Measurements from ENCODE around the gene ADIPOR2.

ADIPOR2 gene

GRCh38 chr12:1800401-1801302 is 109.8 kb downstream of the ADIPOR2 start:
- DNase-seq = no peak

- DNase-seq = no peak
These were observed 110.6 kb downstream of the ADIPOR2 start for GRCh38 chr12:1801303-1801975.

GRCh38 chr12:1803736-1804135 is 112.9 kb downstream of the ADIPOR2 start:
- no peak for DNase-seq

- DNase-seq = peak; percentile 21
These were observed 113.9 kb downstream of the ADIPOR2 start for GRCh38 chr12:1804545-1805332.

GRCh38 chr12:1805441-1806081 is 114.7 kb downstream of the ADIPOR2 start:
- no peak for DNase-seq

GRCh38 chr12:1806301-1807086 is 115.6 kb downstream of the ADIPOR2 start:
- DNase-seq = no peak

GRCh38 chr12:1807087-1807860 is 116.4 kb downstream of the ADIPOR2 start:
- DNase-seq = no peak

- no peak for DNase-seq
These were observed 117.3 kb downstream of the ADIPOR2 start for GRCh38 chr12:1808036-1808797.

GRCh38 chr12:1808798-1809480 is 118.1 kb downstream of the ADIPOR2 start:
- no peak for DNase-seq

- DNase-seq = no peak
These were observed 118.8 kb downstream of the ADIPOR2 start for GRCh38 chr12:1809591-1810190.

GRCh38 chr12:1810201-1810930 is 119.5 kb downstream of the ADIPOR2 start:
- no peak for DNase-seq

- DNase-seq = no peak
These were observed 120.0 kb downstream of the ADIPOR2 start for GRCh38 chr12:1810931-1811280.

- no peak for DNase-seq
These were observed 120.5 kb downstream of the ADIPOR2 start for GRCh38 chr12:1811281-1811947.

- DNase-seq = no peak
These were observed 121.0 kb downstream of the ADIPOR2 start for GRCh38 chr12:1811948-1812291.

- no peak for DNase-seq
These were observed 121.9 kb downstream of the ADIPOR2 start for GRCh38 chr12:1812650-1813302.

- no peak for DNase-seq
These were observed 123.4 kb downstream of the ADIPOR2 start for GRCh38 chr12:1814266-1814665.

GRCh38 chr12:1815108-1815507 is 124.2 kb downstream of the ADIPOR2 start:
- no peak for DNase-seq

All from SHP77 treated with DMSO at 0.1 percent for 48 hours (cell line).